Measurements from ENCODE around the gene SLC22A17.

DNA sequence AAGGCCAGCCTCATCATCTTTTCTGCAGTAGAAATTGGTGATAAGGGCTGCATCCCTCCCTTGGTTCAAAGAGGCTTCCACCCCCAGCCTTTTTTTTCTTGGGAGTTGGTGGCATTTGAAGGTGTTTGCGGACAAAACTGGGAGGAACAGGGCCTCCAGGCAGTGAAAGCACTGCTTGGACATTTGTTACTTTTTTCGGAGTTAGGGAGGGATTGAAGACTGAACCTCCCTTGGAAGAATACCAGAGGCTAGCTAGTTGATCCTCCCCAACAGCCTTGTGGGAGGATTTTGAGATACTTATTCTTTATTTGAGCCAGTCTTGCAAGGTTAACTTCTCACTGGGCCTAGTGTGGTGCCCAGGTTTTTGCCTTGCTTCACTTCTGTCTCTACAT lies 28.2 kb downstream of the SLC22A17 start:
- no peak for TF ChIP-seq EZH2 (IDR thresholded peaks at IDR 0.05; ENCODE audit: insufficient read depth, poor library complexity, severe bottlenecking)
- TF ChIP-seq EZH2phosphoT487 (IDR thresholded peaks at IDR 0.05; ENCODE audit: insufficient read depth, low read depth), result no peak
